Measurements from ENCODE around the gene EIF5B.

GRCh38 chr2:99450199-99450598 is 113.0 kb downstream of the EIF5B start:
- TF ChIP-seq POLR2AphosphoS5 (IDR thresholded peaks at IDR 0.05) (no peak), CTCF (IDR thresholded peaks at IDR 0.05; ENCODE audit: poor library complexity, severe bottlenecking) (no peak), EP300 (conservative IDR thresholded peaks at IDR 0.05; ENCODE audit: poor library complexity, severe bottlenecking) (no peak), EZH2 (IDR thresholded peaks at IDR 0.05; ENCODE audit: borderline replicate concordance, insufficient read depth, low read length, poor library complexity, severe bottlenecking) (no peak), RAD21 (conservative IDR thresholded peaks at IDR 0.05) (no peak), MXI1 (conservative IDR thresholded peaks at IDR 0.05; ENCODE audit: poor library complexity, severe bottlenecking) (no peak), TAF1 (IDR thresholded peaks at IDR 0.05; ENCODE audit: low read depth) (no peak)
